ENCODE data around the gene EHBP1L1.
"Not testable (repeated sequence)": the region's sequence is repeated elsewhere in the genome, so short reads cannot be mapped to it uniquely, and the experiment has no call there.

Gene EHBP1L1

DNA sequence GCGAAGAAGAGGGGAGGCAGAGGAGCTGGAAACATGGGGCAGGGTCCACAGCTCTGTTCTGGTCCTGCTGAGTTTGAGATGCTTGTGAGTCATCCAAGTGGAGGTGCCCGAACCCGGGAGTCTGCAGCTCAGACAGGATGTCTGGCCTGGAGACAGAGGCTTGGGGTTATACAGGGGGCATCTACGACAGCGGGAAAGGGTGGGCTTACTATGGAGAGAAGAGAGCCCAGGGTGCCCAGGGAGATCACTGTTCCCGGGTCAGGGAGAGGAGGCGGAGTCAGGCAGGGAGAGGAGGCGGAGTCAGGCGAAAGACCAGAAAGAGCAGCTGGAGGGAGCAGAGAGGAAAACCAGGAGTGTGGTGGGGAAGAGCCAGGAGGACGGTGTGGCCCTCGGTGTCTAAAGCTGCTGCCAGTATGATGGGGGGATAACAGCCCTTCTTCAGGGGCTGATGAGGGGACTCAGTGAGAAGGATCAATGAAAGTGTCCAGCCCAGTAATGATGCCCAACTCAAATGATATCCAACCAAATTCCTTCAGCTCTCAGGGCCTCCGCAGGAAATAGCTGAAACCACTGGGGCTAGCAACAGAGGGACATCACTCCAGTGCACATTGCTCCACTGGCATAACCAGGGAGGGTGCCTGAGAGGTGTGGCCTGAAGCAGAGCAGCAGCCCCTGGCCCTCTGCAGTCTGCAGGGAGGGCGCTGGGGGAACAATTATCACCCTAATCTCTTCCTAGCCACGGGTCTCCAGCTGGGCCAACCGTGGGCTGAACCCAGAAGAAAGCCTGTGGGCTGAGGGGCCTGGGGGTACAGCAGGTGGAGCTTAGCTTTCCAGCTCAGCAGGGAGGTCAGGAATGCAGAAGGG, 15.1 kb upstream of the EHBP1L1 start:
- no peak for DNase-seq

GRCh38 chr11:65562020-65562419, 13.8 kb upstream of the EHBP1L1 start:
- no peak for DNase-seq

GRCh38 chr11:65562788-65563187, 13.1 kb upstream of the EHBP1L1 start:
- no peak for DNase-seq

GRCh38 chr11:65563601-65564000, 12.3 kb upstream of the EHBP1L1 start:
- DNase-seq: no peak

DNA sequence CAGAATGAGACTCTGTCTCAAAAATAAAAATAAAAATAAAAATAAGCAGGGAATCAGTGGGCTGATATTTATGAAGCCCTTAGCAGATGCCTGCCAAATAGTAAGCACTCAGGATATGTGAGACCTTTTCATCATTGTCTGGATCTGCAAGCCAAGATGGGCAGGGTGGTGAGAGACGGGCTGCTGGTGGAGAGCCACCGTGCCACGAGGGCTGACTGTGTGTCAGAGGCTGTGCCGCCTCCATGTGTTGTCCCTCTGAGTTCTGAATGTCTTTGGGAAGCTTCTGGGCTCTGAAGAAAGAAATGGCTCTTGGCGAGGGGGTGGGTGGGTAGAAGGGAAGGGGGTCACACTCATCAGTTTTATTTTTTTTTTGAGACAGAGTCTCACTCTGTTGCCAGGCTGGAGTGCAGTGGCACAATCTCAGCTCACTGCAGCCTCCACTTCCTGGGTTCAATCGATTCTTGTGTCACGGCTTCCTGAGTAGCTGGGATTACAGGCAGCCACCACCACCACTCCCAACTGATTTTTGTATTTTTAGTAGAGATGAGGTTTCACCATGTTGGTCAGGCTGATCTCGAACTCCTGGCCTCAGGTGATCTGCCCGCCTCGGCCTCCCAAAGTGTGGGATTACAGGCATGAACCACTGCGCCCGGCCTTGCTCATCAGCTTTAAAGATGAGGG, 10.8 kb upstream of the EHBP1L1 start:
- not testable (repeated sequence) for DNase-seq

DNA sequence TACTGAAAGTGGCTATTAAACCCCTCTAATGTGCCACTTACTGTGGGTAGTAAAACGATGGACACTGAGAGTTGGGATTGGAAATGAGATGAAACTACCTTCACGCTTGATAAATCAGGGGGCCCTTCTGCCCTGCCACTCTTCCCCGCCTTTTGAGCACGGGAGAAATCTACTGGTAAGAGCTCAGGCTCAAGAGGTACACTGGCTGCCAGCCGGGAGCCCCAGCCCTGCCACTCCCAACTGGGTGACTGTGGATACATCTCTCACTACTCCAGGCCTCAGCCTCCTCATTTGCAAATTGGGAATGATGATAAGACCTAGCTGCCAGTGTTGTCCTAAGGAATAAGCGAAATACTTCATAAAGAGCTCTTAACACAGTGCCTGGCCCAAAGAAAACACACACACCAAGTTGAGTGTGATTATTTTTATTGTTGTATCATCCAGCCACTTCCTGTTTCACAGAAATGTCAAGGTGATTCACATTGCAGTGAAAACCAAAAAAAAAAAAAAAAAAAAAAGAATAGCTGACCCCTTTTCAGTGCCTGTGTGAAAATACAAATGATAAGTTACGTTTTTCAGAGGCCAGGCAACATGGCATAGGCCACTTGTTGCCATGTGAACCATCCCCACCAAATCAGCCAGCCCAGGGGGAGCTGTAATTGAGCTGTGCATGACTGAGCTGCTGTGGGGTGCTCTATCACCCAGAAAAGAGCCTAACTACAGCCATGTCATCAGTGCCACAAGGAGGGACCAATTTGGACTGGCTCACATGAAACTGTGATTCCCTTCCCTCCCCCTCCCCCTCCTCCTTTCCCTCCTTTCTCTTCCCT, 10.0 kb upstream of the EHBP1L1 start:
- DNase-seq: no peak

GRCh38 chr11:65569164-65569972, 6.5 kb upstream of the EHBP1L1 start:
- DNase-seq: no peak

GRCh38 chr11:65569973-65570918, 5.6 kb upstream of the EHBP1L1 start, which contains the start of gene ZNRD2:
Gene ZNRD2 (plus strand): TSS chr11:65570477. CDS start chr11:65570492, 15 bp downstream.
- peak; percentile 98 for DNase-seq

GRCh38 chr11:65571420-65571819, 4.4 kb upstream of the EHBP1L1 start:
- DNase-seq: no peak

- DNase-seq: no peak
Observed at GRCh38 chr11:65571940-65572339, 3.9 kb upstream of the EHBP1L1 start.

DNA sequence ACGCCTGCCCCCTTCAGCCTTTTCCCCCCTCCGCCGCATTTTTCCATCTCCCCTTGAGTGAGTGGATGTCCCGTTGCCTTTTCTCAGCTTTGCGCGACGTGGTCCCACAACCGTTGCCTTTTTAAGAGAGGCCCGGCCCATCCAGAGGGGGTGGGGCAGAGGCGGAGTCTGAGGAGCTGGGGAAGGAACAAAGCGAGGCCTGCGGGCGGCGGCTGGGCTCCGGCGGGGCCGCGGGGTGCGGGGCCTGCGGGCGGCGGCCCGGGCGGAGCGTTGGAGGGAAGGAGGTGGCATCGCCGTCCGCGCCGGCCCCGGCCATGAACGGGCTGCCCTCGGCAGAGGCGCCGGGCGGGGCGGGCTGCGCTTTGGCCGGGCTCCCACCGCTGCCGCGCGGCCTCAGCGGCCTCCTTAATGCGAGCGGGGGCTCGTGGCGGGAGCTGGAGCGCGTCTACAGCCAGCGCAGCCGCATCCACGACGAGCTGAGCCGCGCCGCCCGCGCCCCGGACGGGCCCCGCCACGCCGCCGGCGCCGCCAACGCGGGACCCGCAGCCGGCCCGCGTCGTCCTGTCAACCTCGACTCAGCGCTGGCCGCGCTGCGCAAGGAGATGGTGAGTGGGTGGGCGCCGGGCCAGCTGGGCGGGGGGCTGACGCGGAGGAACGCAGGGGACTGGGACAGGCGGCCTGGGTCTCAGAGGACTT, 3.3 kb upstream of the EHBP1L1 start, which contains the start of gene FAM89B:
Gene FAM89B (plus strand): TSS at position 183 of the 696 bp plus-strand sequence. CDS start 132 bp downstream, at position 315.
- peak; percentile 91 for DNase-seq

DNA sequence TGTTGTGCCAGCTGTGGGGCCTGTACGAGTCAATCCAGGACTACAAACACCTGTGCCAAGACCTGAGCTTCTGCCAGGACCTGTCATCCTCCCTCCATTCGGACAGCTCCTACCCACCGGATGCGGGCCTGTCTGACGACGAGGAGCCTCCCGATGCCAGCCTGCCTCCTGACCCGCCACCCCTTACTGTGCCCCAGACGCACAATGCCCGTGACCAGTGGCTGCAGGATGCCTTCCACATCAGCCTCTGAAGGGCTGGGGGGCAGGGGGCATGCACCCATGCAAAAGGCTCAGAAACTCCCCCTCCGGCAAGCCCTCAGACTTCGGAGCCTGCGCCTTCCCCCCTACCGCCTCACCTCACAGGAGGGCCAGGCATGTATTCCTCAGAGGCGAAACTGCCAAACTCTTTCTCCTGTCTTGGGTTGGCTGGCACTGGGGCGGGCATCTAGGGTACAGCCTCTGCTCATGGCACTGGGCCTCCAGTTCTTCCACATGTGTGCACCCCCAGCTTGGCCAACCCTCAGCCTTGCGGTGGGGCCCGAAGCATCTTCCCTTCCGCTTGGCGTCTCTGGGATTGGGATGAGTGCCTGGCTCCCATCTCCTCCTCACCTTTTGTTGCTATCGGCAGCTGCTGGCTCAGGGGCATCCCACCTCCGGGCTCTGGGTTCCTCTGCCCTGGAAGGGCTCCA, 2.3 kb upstream of the EHBP1L1 start:
- no peak for DNase-seq

DNA sequence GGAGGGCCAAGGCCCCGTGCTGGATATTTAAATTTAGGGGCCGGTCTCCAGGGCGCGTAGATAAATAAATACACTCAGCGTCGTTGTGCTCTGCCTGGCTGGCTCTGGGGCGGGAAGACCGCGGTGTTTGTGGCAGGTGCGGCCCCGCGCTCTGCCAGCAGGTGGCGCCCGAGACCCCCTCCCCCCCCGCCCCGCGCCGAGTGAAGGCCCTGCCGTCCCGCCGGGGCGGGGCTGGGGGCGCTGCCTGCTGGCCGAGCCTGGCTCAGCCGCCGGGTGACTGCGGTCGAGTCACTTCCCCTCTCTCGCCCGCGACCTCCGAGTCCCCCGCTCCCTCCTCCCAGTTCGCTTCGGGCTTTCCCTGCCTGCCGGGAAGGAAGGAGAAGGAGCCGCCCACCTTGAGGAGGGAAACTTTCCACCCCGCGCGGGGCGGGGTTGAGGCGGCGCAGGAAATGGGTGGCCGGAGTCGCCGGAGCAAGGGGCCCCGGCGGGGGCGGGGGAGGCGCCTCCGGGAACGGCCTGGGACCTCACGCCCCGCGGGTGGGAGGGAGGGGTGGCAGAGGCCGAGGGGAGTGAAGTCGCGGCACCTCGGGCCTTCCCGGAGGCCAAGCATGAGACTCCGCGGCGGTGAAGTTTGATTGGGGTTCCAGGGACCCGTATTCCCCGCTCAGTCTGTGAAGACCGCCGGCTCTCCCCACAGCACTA, 1.6 kb upstream of the EHBP1L1 start:
- DNase-seq: peak; percentile 78

DNA sequence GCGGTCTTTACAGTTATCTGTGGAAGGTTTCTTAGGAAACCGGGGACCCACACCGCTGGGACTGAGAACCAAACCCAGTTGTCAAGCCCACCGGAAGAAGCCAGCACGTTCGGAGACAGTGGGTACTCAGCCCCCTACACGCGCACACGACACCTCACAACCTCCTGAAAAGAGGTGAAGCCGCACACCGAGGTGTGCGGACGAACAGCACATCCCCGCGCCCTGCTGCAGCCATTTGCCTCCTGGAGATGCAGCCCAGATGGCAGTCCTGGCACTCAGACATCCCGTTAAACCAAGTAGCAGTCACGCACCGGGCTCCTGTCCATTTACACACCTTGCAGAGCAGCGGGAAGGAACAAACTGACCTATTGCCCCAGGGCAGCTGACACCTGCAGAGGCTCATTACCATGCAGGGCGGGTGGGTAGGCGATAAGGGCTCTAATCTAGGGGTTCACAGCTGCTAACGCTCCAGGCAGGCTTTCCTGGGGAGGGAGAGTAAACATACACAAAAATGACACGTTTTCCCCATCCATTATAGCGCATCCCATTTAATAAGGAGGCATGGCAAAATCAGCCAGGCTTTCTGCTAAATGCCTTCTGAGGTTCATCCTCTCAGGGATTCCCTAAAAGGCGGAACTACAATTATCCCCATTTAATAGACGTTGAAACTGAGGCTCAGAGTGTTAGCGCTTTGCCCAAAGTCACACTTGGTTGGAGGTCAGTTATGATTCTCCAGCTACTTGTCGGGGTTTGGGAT, 864 bp upstream of the EHBP1L1 start:
- no peak for DNase-seq

GRCh38 chr11:65576232-65576866, 496 bp downstream of the EHBP1L1 start:
- no peak for DNase-seq

DNA sequence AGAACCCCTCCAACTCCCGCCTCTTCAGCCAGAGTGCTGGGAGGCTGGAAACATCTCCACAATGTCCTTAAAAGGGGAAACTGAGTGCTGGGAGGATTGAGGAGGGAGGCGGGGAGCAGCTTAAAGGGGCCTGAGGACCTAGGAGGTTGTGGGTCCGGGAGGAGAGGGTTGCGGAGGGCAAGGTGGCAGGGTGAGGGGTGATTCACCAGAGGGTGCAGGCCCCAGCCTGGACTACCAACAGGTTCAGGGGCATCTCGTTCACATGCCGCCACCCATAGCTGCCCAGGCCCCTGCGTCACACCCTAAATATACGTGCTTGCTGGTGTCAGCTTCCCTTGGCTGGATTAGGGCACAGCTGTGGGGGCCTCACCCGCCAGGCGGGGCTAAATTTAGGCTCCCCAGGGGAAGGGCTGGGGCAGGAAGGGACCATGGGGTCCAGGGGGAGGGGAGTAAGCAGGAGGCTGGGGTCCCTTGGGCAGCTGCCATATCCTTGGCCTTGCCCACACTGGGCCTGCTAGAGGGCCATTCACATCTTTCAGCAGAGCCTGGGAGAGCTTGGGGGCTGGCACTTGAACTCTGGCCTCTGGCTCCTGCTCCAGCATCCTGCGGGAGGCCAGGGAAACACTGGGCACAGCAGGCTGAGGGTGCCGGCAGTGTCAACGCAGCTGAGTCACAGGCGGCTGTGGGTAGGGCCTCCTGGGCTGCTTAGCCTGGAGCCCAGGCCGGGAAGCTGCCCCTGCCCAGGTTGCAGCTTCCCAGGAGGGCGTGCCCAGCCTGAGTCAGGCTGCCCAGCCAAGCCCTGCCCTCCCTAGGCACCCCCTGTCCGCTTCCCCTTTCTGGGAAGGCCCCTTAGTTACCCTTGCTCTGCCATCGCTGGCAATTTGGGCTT, 1.3 kb downstream of the EHBP1L1 start:
- DNase-seq: no peak

GRCh38 chr11:65577756-65578109, 1.9 kb downstream of the EHBP1L1 start:
- DNase-seq: no peak

Data from activated CD4-positive, alpha-beta T cell treated with anti-CD3 and anti-CD28 coated beads, Interleukin-2, amount 50 U/mL, for 1 hour (primary cell).